CD8-positive, alpha-beta memory T cell (primary cell): ENCODE results near the gene SLC11A1. TPM values are rescaled to one million over a fixed set of nuclear protein-coding genes. Genes with fewer than 3 reads are reported as not detected.

Experiments used
- CTCF ChIA-PET: fragments of 350-600 bp; sonication (Branson Sonifier 250); formaldehyde crosslinking; loops from one replicate; lab custom pipeline; 2021; ENCODE audit warnings: antibody characterized with exemption; lab: Charles Lee
- POLR2A ChIA-PET: fragments of 350-600 bp; sonication (Branson Sonifier 250); formaldehyde crosslinking; loops from one replicate; lab custom pipeline; 2021; ENCODE audit warnings: antibody characterized with exemption; lab: Charles Lee
- DNase-seq, 5 donors: peaks; one replicate each; pipeline versions ENCODE4 v3.0.0 to v3.0.0-alpha.2; 2020 to 2022; ENCODE audit warnings: mixed read lengths in 1 of 5
- H3K27ac ChIP-seq: one replicate; pipeline ENCODE4 v1.7.0; 2013; ENCODE audit warnings: low read depth, mild to moderate bottlenecking, low read length, moderate library complexity
- H3K27me3 ChIP-seq: 2 replicates; pipeline ENCODE4 v1.7.0; 2013; ENCODE audit warnings: low read length, mild to moderate bottlenecking; ENCODE audit not compliant: insufficient read depth, poor library complexity, severe bottlenecking
- H3K36me3 ChIP-seq: 2 replicates; pipeline ENCODE4 v1.7.0; 2013; ENCODE audit warnings: mild to moderate bottlenecking, low read length, moderate library complexity; ENCODE audit not compliant: insufficient read depth
- H3K4me1 ChIP-seq: 2 replicates; pipeline ENCODE4 v1.7.0; 2013; ENCODE audit warnings: mild to moderate bottlenecking, low read length, moderate library complexity; ENCODE audit not compliant: insufficient read depth
- H3K4me3 ChIP-seq: 2 replicates; pipeline ENCODE4 v1.7.0; 2013; ENCODE audit warnings: mild to moderate bottlenecking, low read length
- H3K9me3 ChIP-seq: 2 replicates; pipeline ENCODE4 v1.7.0; 2013; ENCODE audit warnings: mild to moderate bottlenecking, low read length
- H3K27ac Mint-ChIP-seq, 8 donors: one replicate each; pipeline ENCODE4 v1.8.0; 2020 to 2021; ENCODE audit warnings: mixed read lengths in 8 of 8, mild to moderate bottlenecking in 6 of 8, inconsistent platforms in 3 of 8, moderate library complexity in 3 of 8
- H3K27me3 Mint-ChIP-seq, 2 donors: one replicate each; pipeline ENCODE4 v1.8.0; 2020 to 2021; ENCODE audit warnings: mixed read lengths in 2 of 2, mild to moderate bottlenecking in 1 of 2, moderate library complexity in 1 of 2
- H3K36me3 Mint-ChIP-seq, 3 donors: one replicate each; pipeline ENCODE4 v1.8.0; 2020 to 2021; ENCODE audit warnings: mixed read lengths in 3 of 3, inconsistent platforms in 1 of 3, mild to moderate bottlenecking in 1 of 3
- H3K4me1 Mint-ChIP-seq, 3 donors: one replicate each; pipeline ENCODE4 v1.8.0; 2020 to 2021; ENCODE audit warnings: mixed read lengths in 3 of 3, inconsistent platforms in 1 of 3, mild to moderate bottlenecking in 1 of 3
- H3K4me3 Mint-ChIP-seq, 7 donors: one replicate each; pipeline ENCODE4 v1.8.0; 2020 to 2021; ENCODE audit warnings: mixed read lengths in 7 of 7, mild to moderate bottlenecking in 6 of 7, moderate library complexity in 4 of 7, inconsistent platforms in 2 of 7
- H3K9me3 Mint-ChIP-seq, 5 donors: one replicate each; pipeline ENCODE4 v1.8.0; 2020 to 2022; ENCODE audit warnings: mixed read lengths in 5 of 5, mild to moderate bottlenecking in 3 of 5, moderate library complexity in 2 of 5, inconsistent platforms in 1 of 5
- polyA plus RNA-seq: library from polyadenylated mRNA; unstranded; fragments of 300-500 nt; fragmentation: Illumina TruSeq; gene quantifications from one replicate; pipeline ENCODE4 v1.2.3, GENCODE V29; 2021
- total RNA-seq, 2 experiments: library from RNA; stranded (reverse); gene quantifications; one replicate each; pipeline ENCODE4 v1.2.3, GENCODE V29; 2021

The SLC11A1 gene, protein sequence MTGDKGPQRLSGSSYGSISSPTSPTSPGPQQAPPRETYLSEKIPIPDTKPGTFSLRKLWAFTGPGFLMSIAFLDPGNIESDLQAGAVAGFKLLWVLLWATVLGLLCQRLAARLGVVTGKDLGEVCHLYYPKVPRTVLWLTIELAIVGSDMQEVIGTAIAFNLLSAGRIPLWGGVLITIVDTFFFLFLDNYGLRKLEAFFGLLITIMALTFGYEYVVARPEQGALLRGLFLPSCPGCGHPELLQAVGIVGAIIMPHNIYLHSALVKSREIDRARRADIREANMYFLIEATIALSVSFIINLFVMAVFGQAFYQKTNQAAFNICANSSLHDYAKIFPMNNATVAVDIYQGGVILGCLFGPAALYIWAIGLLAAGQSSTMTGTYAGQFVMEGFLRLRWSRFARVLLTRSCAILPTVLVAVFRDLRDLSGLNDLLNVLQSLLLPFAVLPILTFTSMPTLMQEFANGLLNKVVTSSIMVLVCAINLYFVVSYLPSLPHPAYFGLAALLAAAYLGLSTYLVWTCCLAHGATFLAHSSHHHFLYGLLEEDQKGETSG
- total RNA-seq (1 to 10 TPM; 1.1 to 2.1 TPM), polyA plus RNA-seq (0.32 TPM)

DNA sequence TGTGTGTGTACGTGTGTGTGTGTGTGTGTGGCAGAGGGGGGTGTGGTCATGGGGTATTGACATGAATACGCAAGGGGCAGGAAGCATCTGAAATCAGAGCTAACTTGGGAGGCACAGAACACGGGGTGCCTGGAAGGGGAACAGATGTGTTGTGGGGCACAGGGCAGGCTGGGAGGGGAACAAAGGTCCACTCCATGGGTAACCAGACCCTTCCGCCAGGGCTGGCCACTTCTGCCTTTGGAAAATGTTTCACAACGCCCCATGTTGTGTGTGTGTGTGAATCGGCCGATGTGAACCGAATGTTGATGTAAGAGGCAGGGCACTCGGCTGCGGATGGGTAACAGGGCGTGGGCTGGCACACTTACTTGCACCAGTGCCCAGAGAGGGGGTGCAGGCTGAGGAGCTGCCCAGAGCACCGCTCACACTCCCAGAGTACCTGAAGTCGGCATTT is at the start of gene SLC11A1:
TSS of gene SLC11A1 (plus strand) at position 358 of the 451 bp plus-strand sequence. CDS start 96 bp downstream, outside the sequence.
- H3K36me3 ChIP-seq = no peaks in the 10 kb centered on the region
- DNase-seq = no peak
- ChIA-PET POLR2A (no interaction called here), CTCF (interaction anchor here (0.8 kb wide), 1 partner anchor 11 kb away, joined by 3 read pairs; no protein-coding TSS in a partner anchor)
- Mint-ChIP-seq H3K9me3 (no peaks in the 10 kb centered on the region), H3K27ac (peak within 1 kb of the TSS in 2 of 8 donors; percentile 43 to 90), H3K27me3 (peaks cover 0 to 4% of the 10 kb centered on the region in 2 donors), H3K4me3 (peak within 1 kb of the TSS in 1 of 7 donors; percentile 13), H3K4me1 (peaks cover 0 to 6% (median 5%) of the 10 kb centered on the region in 3 donors), H3K36me3 (no peaks in the 10 kb centered on the region)
- no peaks in the 10 kb centered on the region for H3K4me1 ChIP-seq
- H3K4me3 ChIP-seq = no peak within 1 kb of the TSS
- H3K27ac ChIP-seq = no peak within 1 kb of the TSS
- H3K9me3 ChIP-seq = no peaks in the 10 kb centered on the region
- no peaks in the 10 kb centered on the region for H3K27me3 ChIP-seq

DNA sequence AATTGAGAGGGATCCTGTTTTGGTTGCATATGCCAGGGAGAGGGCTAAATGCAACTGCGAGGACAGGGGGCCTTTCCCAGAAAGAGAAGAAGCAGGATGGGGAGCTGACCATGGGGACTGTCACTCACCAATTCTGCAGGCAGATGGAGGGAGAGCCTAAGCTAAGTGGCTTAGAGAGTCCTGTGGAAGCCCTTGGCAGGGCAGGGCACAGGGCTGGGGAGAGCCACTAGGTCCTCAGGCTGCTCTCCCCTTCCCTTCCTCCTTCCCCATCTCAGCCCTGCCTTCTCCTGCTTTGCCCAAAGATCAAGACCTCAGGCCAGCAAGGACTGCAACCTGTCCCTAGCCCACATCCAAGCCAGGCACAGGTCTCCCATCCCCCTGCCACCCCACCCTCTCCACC is 49.8 kb upstream of the SLC11A1 start:
- H3K27ac Mint-ChIP-seq = no peak overlapping the region
- Histone ChIP-seq H3K9me3 (no peaks in the 10 kb centered on the region), H3K27me3 (no peaks in the 10 kb centered on the region), H3K4me3 (no peak overlapping the region), H3K36me3 (no peaks in the 10 kb centered on the region), H3K4me1 (no peaks in the 10 kb centered on the region), H3K27ac (peak overlapping the region; percentile 79)
- CTCF ChIA-PET = no interaction called here
- POLR2A ChIA-PET = no interaction called here
- peaks cover 0 to 2% of the 10 kb centered on the region in 2 donors for H3K27me3 Mint-ChIP-seq
- no peak for DNase-seq
- no peaks in the 10 kb centered on the region for H3K9me3 Mint-ChIP-seq
- H3K4me3 Mint-ChIP-seq = no peak overlapping the region
- H3K4me1 Mint-ChIP-seq = no peaks in the 10 kb centered on the region
- no peaks in the 10 kb centered on the region for H3K36me3 Mint-ChIP-seq

DNA sequence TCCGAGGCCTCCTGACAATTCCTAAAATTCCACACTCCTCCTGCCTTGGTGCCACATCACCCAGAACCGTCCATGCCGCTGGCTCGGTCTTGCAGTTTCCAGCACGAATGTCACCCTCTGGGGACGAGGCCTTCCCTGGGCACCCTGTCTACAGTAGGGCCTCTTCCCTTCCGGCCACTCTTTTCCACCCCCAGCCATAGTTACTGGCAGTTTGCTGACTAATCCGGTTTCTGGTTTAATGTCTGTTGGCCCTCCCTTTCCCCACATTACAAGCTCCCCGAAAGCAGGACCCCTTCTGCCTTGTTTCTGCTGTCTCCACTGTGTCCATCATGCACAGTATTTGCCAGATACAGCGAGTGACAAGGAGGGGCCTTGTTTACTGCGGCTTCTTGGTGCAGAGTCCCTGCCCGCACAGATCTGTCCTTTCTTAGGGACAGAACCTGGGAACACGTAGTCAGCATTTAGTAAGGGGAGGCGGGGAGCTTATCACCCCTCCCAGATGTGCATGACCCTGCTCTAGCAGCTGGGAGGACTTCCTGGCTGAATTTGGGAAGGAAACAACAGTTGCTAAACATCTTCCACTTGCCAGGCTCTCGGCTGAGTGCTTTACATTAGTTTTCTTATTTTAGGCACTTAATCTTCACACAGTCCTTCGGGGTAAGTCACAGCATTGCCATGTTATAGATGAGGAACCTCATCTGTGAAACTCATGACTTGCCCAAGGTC is 49.0 kb upstream of the SLC11A1 start:
- Histone ChIP-seq H3K4me1 (no peaks in the 10 kb centered on the region), H3K27me3 (no peaks in the 10 kb centered on the region), H3K36me3 (no peaks in the 10 kb centered on the region), H3K4me3 (no peak overlapping the region), H3K27ac (peak overlapping the region; percentile 79), H3K9me3 (no peaks in the 10 kb centered on the region)
- Mint-ChIP-seq H3K4me3 (no peak overlapping the region), H3K27ac (peak overlapping the region in 2 of 8 donors; percentile 36 to 39), H3K4me1 (no peaks in the 10 kb centered on the region), H3K9me3 (no peaks in the 10 kb centered on the region), H3K27me3 (peaks cover 0 to 2% of the 10 kb centered on the region in 2 donors), H3K36me3 (no peaks in the 10 kb centered on the region)
- ChIA-PET CTCF (interaction anchor here (1.2 kb wide), 1 partner anchor 31 kb away, joined by 3 read pairs; no protein-coding TSS in a partner anchor), POLR2A (no interaction called here)
- no peak for DNase-seq

DNA sequence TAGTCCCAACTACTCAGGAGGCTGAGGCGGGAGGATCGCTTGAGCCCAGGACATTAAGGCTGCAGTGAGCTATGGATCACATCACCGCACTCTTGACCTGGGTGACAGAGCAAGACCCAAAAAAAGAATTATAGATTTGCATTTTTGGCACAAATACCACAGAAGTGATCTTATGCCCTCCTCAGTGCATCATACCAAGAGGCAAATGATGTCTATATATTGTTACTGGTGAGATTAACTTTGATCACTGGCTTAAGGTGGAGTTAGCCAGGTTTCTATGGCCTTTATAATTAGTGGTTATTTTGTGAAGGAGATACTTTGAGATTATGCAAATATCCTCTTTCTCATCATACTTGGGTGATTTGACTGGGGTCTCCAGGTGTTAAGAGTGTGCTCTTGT is 47.5 kb upstream of the SLC11A1 start:
- Mint-ChIP-seq H3K4me1 (no peaks in the 10 kb centered on the region), H3K4me3 (no peak overlapping the region), H3K9me3 (no peaks in the 10 kb centered on the region), H3K27ac (no peak overlapping the region), H3K36me3 (no peaks in the 10 kb centered on the region), H3K27me3 (peaks cover 0 to 2% of the 10 kb centered on the region in 2 donors)
- Histone ChIP-seq H3K27ac (no peak overlapping the region), H3K4me1 (no peaks in the 10 kb centered on the region), H3K4me3 (no peak overlapping the region), H3K9me3 (no peaks in the 10 kb centered on the region), H3K36me3 (no peaks in the 10 kb centered on the region), H3K27me3 (no peaks in the 10 kb centered on the region)
- no peak for DNase-seq
- ChIA-PET POLR2A (no interaction called here), CTCF (no interaction called here)

DNA sequence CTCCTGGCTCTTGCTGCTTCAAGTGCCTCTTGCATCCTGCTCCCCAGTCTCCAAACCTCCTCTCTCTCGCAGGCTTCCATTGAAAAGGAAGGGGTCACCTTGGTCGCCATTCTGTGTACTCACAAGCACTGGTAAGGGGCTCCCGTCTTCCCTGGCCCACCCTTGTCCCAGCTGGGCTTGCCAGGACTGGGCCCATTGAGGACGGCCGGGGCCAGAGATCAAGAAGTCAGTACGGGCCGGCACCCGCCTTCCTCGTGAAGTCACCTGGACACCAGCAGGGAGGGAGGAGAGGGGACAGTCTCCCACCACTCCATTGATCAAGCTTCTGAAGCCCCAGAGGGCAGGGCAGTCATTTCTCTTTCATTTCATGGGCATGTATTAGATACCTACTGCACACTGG is 41.4 kb upstream of the SLC11A1 start:
- Histone ChIP-seq H3K27ac (no peak overlapping the region), H3K9me3 (no peaks in the 10 kb centered on the region), H3K4me3 (no peak overlapping the region), H3K27me3 (no peaks in the 10 kb centered on the region), H3K36me3 (no peaks in the 10 kb centered on the region), H3K4me1 (no peaks in the 10 kb centered on the region)
- DNase-seq = peak in 1 of 5 donors; percentile 45
- Mint-ChIP-seq H3K9me3 (peaks cover 0 to 2% (median 0%) of the 10 kb centered on the region in 5 donors), H3K4me3 (no peak overlapping the region), H3K36me3 (peaks cover 0 to 2% (median 0%) of the 10 kb centered on the region in 3 donors), H3K4me1 (no peaks in the 10 kb centered on the region), H3K27ac (peak overlapping the region in 2 of 8 donors; percentile 39 to 97), H3K27me3 (peaks cover 0 to 5% of the 10 kb centered on the region in 2 donors)
- ChIA-PET POLR2A (no interaction called here), CTCF (interaction anchor here (0.8 kb wide), 1 partner anchor 17 kb away, joined by 3 read pairs; no protein-coding TSS in a partner anchor)

DNA sequence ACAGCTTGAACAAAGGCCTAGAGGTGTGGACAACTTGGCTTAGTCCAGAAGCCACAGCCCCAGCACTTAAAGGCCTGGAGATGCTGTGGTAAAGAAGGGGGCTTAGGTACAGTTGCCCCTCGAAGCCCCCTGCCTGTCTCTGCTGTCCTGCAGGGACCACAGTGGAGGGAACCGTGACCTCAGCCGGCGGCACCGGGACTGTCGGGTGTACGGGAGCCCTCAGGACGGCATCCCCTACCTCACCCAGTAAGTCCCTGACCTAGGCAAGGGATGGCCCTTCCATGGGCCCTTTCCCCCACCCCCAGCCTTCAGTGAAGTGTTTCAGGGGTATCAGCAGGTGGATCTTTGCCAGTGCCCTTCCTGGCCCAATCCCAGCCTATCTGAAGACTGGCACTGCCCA is 40.7 kb upstream of the SLC11A1 start:
- CTCF ChIA-PET = no interaction called here
- no peaks in the 10 kb centered on the region for H3K4me1 ChIP-seq
- peaks cover 0 to 5% of the 10 kb centered on the region in 2 donors for H3K27me3 Mint-ChIP-seq

DNA sequence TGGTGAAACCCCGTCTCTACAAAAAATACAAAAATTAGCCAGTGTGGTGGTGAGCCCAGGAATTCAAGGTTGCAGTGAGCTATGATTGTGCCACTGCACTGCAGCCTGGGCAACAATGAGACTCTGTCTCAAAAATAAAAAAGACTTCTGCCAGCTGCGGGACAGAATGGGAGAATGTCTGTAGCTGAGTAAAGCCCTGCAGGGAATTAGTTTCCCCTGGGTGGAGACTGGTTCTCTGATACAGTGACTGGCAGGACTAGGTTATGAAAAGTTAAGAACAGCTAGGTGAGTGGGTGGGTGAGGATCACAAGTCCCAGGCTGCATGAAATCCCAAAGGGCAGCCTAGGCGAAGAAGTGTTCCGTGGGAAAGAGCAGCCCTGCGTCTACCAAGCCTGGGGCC is 39.2 kb upstream of the SLC11A1 start:
- Mint-ChIP-seq H3K4me3 (no peak overlapping the region), H3K36me3 (peaks cover 0 to 2% (median 0%) of the 10 kb centered on the region in 3 donors), H3K9me3 (peaks cover 0 to 2% (median 0%) of the 10 kb centered on the region in 5 donors), H3K4me1 (no peaks in the 10 kb centered on the region), H3K27ac (no peak overlapping the region), H3K27me3 (peaks cover 0 to 5% of the 10 kb centered on the region in 2 donors)
- Histone ChIP-seq H3K27ac (no peak overlapping the region), H3K4me3 (no peak overlapping the region), H3K4me1 (no peaks in the 10 kb centered on the region), H3K36me3 (no peaks in the 10 kb centered on the region), H3K27me3 (no peaks in the 10 kb centered on the region), H3K9me3 (no peaks in the 10 kb centered on the region)
- POLR2A ChIA-PET = no interaction called here
- CTCF ChIA-PET = interaction anchor here (1.0 kb wide), 1 partner anchor 41 kb away, joined by 3 read pairs; no protein-coding TSS in a partner anchor
- DNase-seq = no peak

More for the DNA sequence above, 40.7 kb upstream of the SLC11A1 start:
- Histone ChIP-seq H3K9me3 (no peaks in the 10 kb centered on the region), H3K27me3 (no peaks in the 10 kb centered on the region), H3K36me3 (no peaks in the 10 kb centered on the region), H3K27ac (no peak overlapping the region), H3K4me3 (no peak overlapping the region)
- H3K36me3 Mint-ChIP-seq = peaks cover 0 to 2% (median 0%) of the 10 kb centered on the region in 3 donors
- H3K9me3 Mint-ChIP-seq = peaks cover 0 to 2% (median 0%) of the 10 kb centered on the region in 5 donors
- H3K27ac Mint-ChIP-seq = peak overlapping the region in 1 of 8 donors; percentile 26
- no peak overlapping the region for H3K4me3 Mint-ChIP-seq
- peak in 1 of 5 donors; percentile 40 for DNase-seq
- POLR2A ChIA-PET = no interaction called here
- H3K4me1 Mint-ChIP-seq = no peaks in the 10 kb centered on the region
